ENCODE data around the gene BTG3. TPM values are rescaled to one million over a fixed set of nuclear protein-coding genes. Genes with fewer than 3 reads are reported as not detected.

Gene BTG3
- total RNA-seq, 2 donors from 2014 or later: 27.9 to 29.4 TPM

DNA sequence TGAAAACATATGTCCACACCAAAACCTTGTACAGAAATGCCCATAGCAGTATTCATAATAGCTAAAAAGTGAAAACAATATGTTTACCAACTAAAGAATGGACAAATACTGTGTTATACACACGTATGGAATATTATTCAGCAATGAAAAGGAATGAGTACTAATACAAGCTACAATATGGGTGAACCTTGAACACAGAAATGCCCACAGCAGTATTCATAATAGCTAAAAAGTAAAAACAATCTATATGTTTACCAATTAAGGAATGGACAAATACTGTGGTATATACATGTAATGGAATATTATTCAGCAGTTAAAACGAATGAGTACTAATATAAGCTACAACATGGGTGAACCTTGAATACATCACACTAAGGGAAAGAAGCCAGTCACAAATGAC, 3.0 kb downstream of the BTG3 start:
- H3K27me3 ChIP-seq: no peaks in the 10 kb centered on the region
- TF ChIP-seq, protein P1, sequence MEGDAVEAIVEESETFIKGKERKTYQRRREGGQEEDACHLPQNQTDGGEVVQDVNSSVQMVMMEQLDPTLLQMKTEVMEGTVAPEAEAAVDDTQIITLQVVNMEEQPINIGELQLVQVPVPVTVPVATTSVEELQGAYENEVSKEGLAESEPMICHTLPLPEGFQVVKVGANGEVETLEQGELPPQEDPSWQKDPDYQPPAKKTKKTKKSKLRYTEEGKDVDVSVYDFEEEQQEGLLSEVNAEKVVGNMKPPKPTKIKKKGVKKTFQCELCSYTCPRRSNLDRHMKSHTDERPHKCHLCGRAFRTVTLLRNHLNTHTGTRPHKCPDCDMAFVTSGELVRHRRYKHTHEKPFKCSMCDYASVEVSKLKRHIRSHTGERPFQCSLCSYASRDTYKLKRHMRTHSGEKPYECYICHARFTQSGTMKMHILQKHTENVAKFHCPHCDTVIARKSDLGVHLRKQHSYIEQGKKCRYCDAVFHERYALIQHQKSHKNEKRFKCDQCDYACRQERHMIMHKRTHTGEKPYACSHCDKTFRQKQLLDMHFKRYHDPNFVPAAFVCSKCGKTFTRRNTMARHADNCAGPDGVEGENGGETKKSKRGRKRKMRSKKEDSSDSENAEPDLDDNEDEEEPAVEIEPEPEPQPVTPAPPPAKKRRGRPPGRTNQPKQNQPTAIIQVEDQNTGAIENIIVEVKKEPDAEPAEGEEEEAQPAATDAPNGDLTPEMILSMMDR (IDR thresholded peaks at IDR 0.05): no peak
- no peaks in the 10 kb centered on the region for H3K9me3 ChIP-seq
- H3K4me3 ChIP-seq: no peak overlapping the region
- no peaks in the 10 kb centered on the region for H3K36me3 ChIP-seq
- H3K27ac ChIP-seq: no peak overlapping the region
- H3K4me1 ChIP-seq: peaks cover 2 to 6% of the 10 kb centered on the region in 2 donors
- no peak for DNase-seq (ENCODE audit: low spot score)

DNA sequence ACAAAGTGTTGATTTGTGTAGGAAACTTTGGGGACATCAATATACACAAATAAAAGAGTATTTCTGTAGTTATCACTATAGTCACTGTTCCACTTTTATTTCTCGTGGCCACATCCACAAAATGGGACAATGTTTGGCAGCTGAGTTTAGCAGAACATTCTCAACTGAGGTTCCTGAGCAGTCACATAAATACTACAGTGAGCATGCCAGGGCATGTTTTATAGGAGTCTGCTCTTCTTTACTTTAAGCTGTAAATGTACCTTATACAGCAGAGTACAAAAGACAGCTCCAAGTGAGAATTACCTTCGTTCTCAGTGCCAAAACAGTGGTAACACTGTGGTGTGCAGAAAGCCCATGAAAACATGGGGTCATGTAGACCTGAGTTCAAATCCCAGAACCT, 5.0 kb downstream of the BTG3 start:
- H3K27ac ChIP-seq: no peak overlapping the region
- peaks cover 16% of the 10 kb centered on the region for H3K36me3 ChIP-seq

DNA sequence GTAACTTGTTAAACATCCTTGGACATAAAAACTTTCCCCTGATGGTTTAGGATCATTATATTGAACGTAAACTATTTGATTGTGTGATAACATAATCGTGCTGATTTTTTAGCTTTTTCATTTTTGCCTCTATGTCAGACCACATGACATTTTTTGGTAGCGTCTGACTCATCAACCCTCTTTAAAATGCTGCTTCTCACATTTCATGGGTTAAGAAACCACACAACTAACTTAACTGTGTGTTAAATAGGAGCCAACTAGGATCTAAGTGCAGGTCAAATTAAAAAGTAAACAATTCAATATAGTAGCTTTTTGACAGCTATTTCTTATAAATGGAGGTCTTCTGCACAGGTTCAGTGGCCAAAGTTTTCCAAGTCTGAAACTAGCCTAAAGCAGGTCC, 9.8 kb downstream of the BTG3 start:
- Histone ChIP-seq H3K9me3 (no peaks in the 10 kb centered on the region), H3K4me1 (no peaks in the 10 kb centered on the region), H3K27me3 (no peaks in the 10 kb centered on the region), H3K36me3 (peaks cover 24% of the 10 kb centered on the region), H3K27ac (no peak overlapping the region), H3K4me3 (no peak overlapping the region)
- no peak for DNase-seq (ENCODE audit: low spot score)
- TF ChIP-seq, protein P1 (IDR thresholded peaks at IDR 0.05): no peak

More for the DNA sequence above, 5.0 kb downstream of the BTG3 start:
- Histone ChIP-seq H3K4me1 (peaks cover 0 to 1% of the 10 kb centered on the region in 2 donors), H3K9me3 (no peaks in the 10 kb centered on the region), H3K27me3 (no peaks in the 10 kb centered on the region), H3K4me3 (no peak overlapping the region)
- TF ChIP-seq, protein P1 (IDR thresholded peaks at IDR 0.05): no peak
- DNase-seq (ENCODE audit: low spot score): no peak

DNA sequence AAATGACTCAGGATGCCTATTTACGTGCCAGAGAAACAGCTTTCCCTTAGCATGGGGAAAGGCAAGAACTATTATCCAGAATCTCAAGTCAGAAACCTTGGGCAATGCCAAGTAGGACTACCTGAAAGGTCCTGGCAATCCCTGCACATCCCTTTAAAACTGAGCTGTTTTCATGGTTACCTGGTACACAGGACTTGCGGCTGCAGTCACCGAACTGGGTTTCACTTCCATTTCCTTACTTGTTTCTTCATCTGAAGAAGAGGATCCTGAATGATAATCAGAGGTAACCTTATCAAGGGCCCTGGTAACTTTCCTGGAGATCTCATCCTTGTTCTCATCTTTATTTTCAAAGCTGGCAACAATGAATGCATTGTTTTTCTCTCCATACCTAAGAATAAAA, 14.3 kb downstream of the BTG3 start:
- Histone ChIP-seq H3K27me3 (no peaks in the 10 kb centered on the region), H3K4me3 (no peak overlapping the region), H3K4me1 (no peaks in the 10 kb centered on the region), H3K27ac (no peak overlapping the region), H3K9me3 (no peaks in the 10 kb centered on the region), H3K36me3 (peaks cover 27% of the 10 kb centered on the region)
- TF ChIP-seq, protein P1 (IDR thresholded peaks at IDR 0.05): no peak
- no peak for DNase-seq (ENCODE audit: low spot score)

DNA sequence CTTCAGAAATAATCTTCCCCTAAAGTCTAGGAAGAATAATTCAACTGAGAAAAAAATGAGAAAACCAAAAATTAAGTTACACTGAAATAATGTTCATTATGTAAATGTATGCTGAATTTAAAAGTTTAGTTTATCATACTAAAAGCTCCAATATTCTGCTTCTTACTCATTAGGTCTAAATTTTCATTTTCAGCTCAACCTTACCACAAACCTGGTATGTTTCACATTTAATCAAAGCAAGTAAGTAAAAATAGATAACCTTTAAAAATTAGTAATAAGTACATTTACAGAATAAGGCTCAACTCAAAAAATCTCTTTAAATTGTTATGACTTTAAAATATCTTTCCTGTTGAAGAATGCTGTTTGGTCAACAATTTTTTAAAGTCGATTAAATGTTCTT, 15.0 kb downstream of the BTG3 start:
- Histone ChIP-seq H3K9me3 (no peaks in the 10 kb centered on the region), H3K27me3 (no peaks in the 10 kb centered on the region), H3K27ac (no peak overlapping the region), H3K4me1 (no peaks in the 10 kb centered on the region), H3K4me3 (no peak overlapping the region), H3K36me3 (peaks cover 25% of the 10 kb centered on the region)
- DNase-seq (ENCODE audit: low spot score): no peak
- TF ChIP-seq, protein P1 (IDR thresholded peaks at IDR 0.05): no peak

DNA sequence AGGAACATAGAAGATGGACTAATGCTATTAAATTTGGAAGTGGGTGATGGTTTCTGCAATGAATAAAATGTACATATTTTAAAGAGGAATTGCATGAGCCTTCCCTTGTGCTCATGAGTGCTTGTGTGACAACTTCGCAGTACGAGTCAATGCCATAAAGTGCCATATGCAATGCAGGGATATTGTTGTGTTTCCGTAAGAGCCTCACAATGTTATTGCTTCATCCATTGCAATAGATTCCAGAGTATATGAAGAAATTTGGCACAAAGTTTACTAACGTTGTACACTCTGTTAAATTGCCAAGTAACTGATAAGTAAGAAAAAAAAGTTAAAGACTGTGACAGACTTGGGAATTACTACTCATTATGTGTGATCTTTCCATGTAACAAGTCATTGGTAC, 22.3 kb downstream of the BTG3 start:
- Histone ChIP-seq H3K4me1 (no peaks in the 10 kb centered on the region), H3K36me3 (peaks cover 16% of the 10 kb centered on the region), H3K4me3 (no peak overlapping the region), H3K27ac (no peak overlapping the region), H3K27me3 (no peaks in the 10 kb centered on the region), H3K9me3 (no peaks in the 10 kb centered on the region)
- DNase-seq (ENCODE audit: low spot score): no peak
- TF ChIP-seq, protein P1 (IDR thresholded peaks at IDR 0.05): no peak
